ENCODE results near the gene GRIK1.

GRCh38 chr21:29520171-29520570, 419.6 kb downstream of the GRIK1 start:
- TF ChIP-seq POLR2A (IDR thresholded peaks at IDR 0.05; ENCODE audit: low read depth, low read length) (no peak), TAF1 (IDR thresholded peaks at IDR 0.05; ENCODE audit: borderline replicate concordance, low read depth, low read length) (no peak)
